HepG2 (cell line): ENCODE measurements around the gene CRLF3. TPM values are rescaled to one million over a fixed set of nuclear protein-coding genes. Genes with fewer than 3 reads are reported as not detected.

Experiments used
- GATAD1 ChIP-seq: IDR thresholded peaks from 2 replicates; pipeline ENCODE4 v1.6.1; 2016; ENCODE audit warnings: missing genetic modification reagents, missing compliant biosample characterization
- HOXA9 ChIP-seq: sonication (generic); formaldehyde crosslinking; IDR thresholded peaks from 2 replicates; pipeline ENCODE4 v1.8.1; 2022; ENCODE audit warnings: missing genetic modification reagents, mild to moderate bottlenecking, moderate library complexity, borderline replicate concordance
- IRF2 ChIP-seq: IDR thresholded peaks from 2 replicates; pipeline ENCODE4 v1.6.1; 2018; ENCODE audit warnings: missing genetic modification reagents, missing compliant biosample characterization
- KAT8 ChIP-seq: IDR thresholded peaks from 2 replicates; pipeline ENCODE4 v1.6.1; 2016; ENCODE audit warnings: missing genetic modification reagents, missing compliant biosample characterization
- LCORL ChIP-seq, 2 experiments: fragments of 450-650 bp in 1 of 2; sonication (generic) in 1 of 2; formaldehyde crosslinking in 1 of 2; IDR thresholded peaks; 2 replicates each; pipeline versions ENCODE4 v1.5.0 to v1.6.1; 2017 to 2020; ENCODE audit warnings: antibody characterized with exemption in 1 of 2, missing genetic modification reagents in 1 of 2
- THYN1 ChIP-seq: sonication (generic); formaldehyde crosslinking; IDR thresholded peaks from 2 replicates; pipeline ENCODE4 v1.8.1; 2023; ENCODE audit warnings: low read depth, mild to moderate bottlenecking, moderate library complexity, missing genetic modification reagents, borderline replicate concordance
- ZMAT3 ChIP-seq: sonication (generic); formaldehyde crosslinking; conservative IDR thresholded peaks from 2 replicates; pipeline ENCODE4 v1.7.0; 2021; ENCODE audit warnings: missing genetic modification reagents
- ZNF264 ChIP-seq: sonication (generic); formaldehyde crosslinking; IDR thresholded peaks from 2 replicates; pipeline ENCODE4 v1.4.0; 2020; ENCODE audit warnings: missing genetic modification reagents
- ZNF546 ChIP-seq: sonication (generic); formaldehyde crosslinking; conservative IDR thresholded peaks from 2 replicates; pipeline ENCODE4 v1.8.1; 2023; ENCODE audit warnings: mild to moderate bottlenecking, missing genetic modification reagents
- ZNF598 ChIP-seq: sonication (generic); formaldehyde crosslinking; IDR thresholded peaks from 2 replicates; pipeline ENCODE4 v1.5.1; 2020; ENCODE audit warnings: mild to moderate bottlenecking, missing genetic modification reagents, borderline replicate concordance
- ZNF773 ChIP-seq: sonication (generic); formaldehyde crosslinking; IDR thresholded peaks from 2 replicates; pipeline ENCODE4 v1.4.0; 2020; ENCODE audit warnings: missing genetic modification reagents, borderline replicate concordance
- ZSCAN29 ChIP-seq: sonication (generic); formaldehyde crosslinking; conservative IDR thresholded peaks from 2 replicates; pipeline ENCODE4 v1.4.0; 2020; ENCODE audit warnings: mild to moderate bottlenecking, missing genetic modification reagents
- polyA plus RNA-seq, 8 experiments: library from polyadenylated mRNA; depleted of rRNA in 3 of 8; stranded (reverse) in 7 of 8; unstranded in 1 of 8; fragments of >200 nt; fragmentation: Illumina TruSeq in 4 of 8; extraction: Trizol in 4 of 8; gene quantifications; 2 replicates each; pipeline versions ENCODE4 v1.2.1 to v1.2.3, GENCODE V29; 2011 to 2016; ENCODE audit warnings: low read depth in 4 of 8, missing spikeins in 1 of 8, mixed read lengths in 1 of 8; ENCODE audit not compliant: insufficient read depth in 1 of 8
- total RNA-seq, 5 experiments: library from RNA; depleted of rRNA; stranded (reverse); fragments of >200 nt; fragmentation: Illumina TruSeq; extraction: Trizol; gene quantifications; 2 replicates each; pipeline ENCODE4 v1.2.3, GENCODE V29; 2016; ENCODE audit warnings: low read depth in 1 of 5
- TF ChIP-seq, protein P1 (sequence below): sonication (generic); formaldehyde crosslinking; IDR thresholded peaks from 2 replicates; pipeline ENCODE4 v1.9.0; 2022; ENCODE audit warnings: missing genetic modification reagents, mild to moderate bottlenecking, borderline replicate concordance
- TF ChIP-seq, protein P2 (sequence below): IDR thresholded peaks from 2 replicates; pipeline ENCODE4 v1.6.1; 2016; ENCODE audit warnings: low read depth, borderline replicate concordance
- TF ChIP-seq, protein P3 (sequence below): sonication (generic); formaldehyde crosslinking; IDR thresholded peaks from 2 replicates; pipeline ENCODE4 v1.5.1; 2020; ENCODE audit warnings: missing genetic modification reagents, mild to moderate bottlenecking, borderline replicate concordance
- TF ChIP-seq, protein P4 (sequence below): sonication (generic); formaldehyde crosslinking; conservative IDR thresholded peaks from 2 replicates; pipeline ENCODE4 v1.4.0; 2020; ENCODE audit warnings: missing genetic modification reagents
- TF ChIP-seq, protein P5 (sequence below): sonication (generic); formaldehyde crosslinking; IDR thresholded peaks from 2 replicates; pipeline ENCODE4 v1.4.0; 2020; ENCODE audit warnings: missing genetic modification reagents
- TF ChIP-seq, protein P6 (sequence below): sonication (generic); formaldehyde crosslinking; IDR thresholded peaks from 2 replicates; pipeline ENCODE4 v1.4.0; 2020; ENCODE audit warnings: mild to moderate bottlenecking, missing genetic modification reagents
- TF ChIP-seq, protein P7 (sequence below): sonication (generic); formaldehyde crosslinking; IDR thresholded peaks from 2 replicates; pipeline ENCODE4 v1.4.0; 2020; ENCODE audit warnings: missing genetic modification reagents; ENCODE audit errors: not compliant biosample characterization
- TF ChIP-seq, protein P8 (sequence below): sonication (generic); formaldehyde crosslinking; IDR thresholded peaks from 2 replicates; pipeline ENCODE4 v1.4.0; 2020; ENCODE audit warnings: mild to moderate bottlenecking, missing genetic modification reagents

The CRLF3 gene
- total and polyA plus RNA-seq, 2 of the 13 experiments (the other 11 are each of a cell fraction or from before 2014, with no cell fraction given), result 6.4 to 9.1 TPM

DNA sequence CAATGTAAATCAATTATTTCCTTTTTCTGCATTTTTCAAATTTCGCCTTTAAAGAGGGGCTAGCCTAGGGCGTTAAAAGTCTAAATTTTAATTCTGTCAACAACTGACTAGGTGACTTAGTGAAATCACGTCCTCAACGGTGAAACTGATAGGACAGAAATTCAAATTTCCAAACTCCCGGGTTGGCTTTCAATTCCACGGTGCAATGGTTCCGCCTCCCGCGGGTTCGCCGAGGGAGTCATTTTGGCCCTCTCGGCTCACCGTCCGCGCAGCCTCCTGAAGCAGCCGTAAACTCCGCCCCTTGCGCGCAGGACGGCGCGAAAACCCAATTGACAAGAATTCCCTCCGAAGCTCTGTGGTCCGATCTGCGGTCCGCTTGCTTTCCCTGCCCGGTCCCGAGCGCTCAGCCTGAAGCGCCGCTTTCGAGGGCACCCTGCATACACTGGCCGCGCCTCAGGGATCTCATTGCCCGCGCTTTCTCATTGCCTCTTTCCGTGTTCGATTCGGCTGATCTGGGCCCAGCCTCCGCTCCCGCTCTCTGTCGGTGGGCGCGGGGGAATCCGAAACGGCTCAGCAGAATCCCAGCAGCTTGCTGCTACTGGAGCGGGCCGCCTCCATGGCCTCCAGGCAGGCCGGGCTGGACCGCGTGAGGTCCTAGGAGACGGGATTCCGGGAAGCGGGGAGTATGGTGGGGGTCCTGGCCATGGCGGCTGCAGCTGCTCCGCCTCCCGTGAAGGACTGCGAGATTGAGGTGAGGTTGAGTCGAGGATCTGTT, 7.4 kb upstream of the CRLF3 start, which contains the start of gene ATAD5 (continued):
- TF ChIP-seq, protein P1, sequence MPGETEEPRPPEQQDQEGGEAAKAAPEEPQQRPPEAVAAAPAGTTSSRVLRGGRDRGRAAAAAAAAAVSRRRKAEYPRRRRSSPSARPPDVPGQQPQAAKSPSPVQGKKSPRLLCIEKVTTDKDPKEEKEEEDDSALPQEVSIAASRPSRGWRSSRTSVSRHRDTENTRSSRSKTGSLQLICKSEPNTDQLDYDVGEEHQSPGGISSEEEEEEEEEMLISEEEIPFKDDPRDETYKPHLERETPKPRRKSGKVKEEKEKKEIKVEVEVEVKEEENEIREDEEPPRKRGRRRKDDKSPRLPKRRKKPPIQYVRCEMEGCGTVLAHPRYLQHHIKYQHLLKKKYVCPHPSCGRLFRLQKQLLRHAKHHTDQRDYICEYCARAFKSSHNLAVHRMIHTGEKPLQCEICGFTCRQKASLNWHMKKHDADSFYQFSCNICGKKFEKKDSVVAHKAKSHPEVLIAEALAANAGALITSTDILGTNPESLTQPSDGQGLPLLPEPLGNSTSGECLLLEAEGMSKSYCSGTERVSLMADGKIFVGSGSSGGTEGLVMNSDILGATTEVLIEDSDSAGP (CRISPR knock-in tag), result peak; percentile 90
- peak; percentile 75; the same call in 1 of the 2 replicates for TF ChIP-seq ZMAT3 (CRISPR knock-in tag)
- TF ChIP-seq HOXA9 (CRISPR knock-in tag), result peak; percentile 83
- peak; percentile 86 for TF ChIP-seq IRF2 (CRISPR knock-in tag)
- TF ChIP-seq ZNF773 (CRISPR knock-in tag), result no peak
- TF ChIP-seq GATAD1, result peak; percentile 99
- TF ChIP-seq, protein P2, sequence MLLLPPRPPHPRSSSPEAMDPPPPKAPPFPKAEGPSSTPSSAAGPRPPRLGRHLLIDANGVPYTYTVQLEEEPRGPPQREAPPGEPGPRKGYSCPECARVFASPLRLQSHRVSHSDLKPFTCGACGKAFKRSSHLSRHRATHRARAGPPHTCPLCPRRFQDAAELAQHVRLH (CRISPR knock-in tag), result peak; percentile 41; the same call in 1 of the 2 replicates
- TF ChIP-seq, protein P3, sequence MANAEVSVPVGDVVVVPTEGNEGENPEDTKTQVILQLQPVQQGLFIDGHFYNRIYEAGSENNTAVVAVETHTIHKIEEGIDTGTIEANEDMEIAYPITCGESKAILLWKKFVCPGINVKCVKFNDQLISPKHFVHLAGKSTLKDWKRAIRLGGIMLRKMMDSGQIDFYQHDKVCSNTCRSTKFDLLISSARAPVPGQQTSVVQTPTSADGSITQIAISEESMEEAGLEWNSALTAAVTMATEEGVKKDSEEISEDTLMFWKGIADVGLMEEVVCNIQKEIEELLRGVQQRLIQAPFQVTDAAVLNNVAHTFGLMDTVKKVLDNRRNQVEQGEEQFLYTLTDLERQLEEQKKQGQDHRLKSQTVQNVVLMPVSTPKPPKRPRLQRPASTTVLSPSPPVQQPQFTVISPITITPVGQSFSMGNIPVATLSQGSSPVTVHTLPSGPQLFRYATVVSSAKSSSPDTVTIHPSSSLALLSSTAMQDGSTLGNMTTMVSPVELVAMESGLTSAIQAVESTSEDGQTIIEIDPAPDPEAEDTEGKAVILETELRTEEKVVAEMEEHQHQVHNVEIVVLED, result peak; percentile 98
- TF ChIP-seq, protein P4, sequence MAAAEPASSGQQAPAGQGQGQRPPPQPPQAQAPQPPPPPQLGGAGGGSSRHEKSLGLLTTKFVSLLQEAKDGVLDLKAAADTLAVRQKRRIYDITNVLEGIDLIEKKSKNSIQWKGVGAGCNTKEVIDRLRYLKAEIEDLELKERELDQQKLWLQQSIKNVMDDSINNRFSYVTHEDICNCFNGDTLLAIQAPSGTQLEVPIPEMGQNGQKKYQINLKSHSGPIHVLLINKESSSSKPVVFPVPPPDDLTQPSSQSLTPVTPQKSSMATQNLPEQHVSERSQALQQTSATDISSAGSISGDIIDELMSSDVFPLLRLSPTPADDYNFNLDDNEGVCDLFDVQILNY, result peak; percentile 99
- TF ChIP-seq ZNF546 (CRISPR knock-in tag), result 0 out of 2 replicates have a peak, but pooled peaks have one; percentile 49
- TF ChIP-seq ZSCAN29 (CRISPR knock-in tag), result 0 out of 2 replicates have a peak, but pooled peaks have one; percentile 64
- TF ChIP-seq KAT8, result peak; percentile 94
- TF ChIP-seq, protein P5, sequence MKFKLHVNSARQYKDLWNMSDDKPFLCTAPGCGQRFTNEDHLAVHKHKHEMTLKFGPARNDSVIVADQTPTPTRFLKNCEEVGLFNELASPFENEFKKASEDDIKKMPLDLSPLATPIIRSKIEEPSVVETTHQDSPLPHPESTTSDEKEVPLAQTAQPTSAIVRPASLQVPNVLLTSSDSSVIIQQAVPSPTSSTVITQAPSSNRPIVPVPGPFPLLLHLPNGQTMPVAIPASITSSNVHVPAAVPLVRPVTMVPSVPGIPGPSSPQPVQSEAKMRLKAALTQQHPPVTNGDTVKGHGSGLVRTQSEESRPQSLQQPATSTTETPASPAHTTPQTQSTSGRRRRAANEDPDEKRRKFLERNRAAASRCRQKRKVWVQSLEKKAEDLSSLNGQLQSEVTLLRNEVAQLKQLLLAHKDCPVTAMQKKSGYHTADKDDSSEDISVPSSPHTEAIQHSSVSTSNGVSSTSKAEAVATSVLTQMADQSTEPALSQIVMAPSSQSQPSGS (CRISPR knock-in tag), result peak; percentile 77
- no peak for TF ChIP-seq THYN1
- TF ChIP-seq, protein P6, sequence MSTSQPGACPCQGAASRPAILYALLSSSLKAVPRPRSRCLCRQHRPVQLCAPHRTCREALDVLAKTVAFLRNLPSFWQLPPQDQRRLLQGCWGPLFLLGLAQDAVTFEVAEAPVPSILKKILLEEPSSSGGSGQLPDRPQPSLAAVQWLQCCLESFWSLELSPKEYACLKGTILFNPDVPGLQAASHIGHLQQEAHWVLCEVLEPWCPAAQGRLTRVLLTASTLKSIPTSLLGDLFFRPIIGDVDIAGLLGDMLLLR, result peak; percentile 74; the same call in 1 of the 2 replicates
- peak; percentile 88; the same call in 1 of the 2 replicates for TF ChIP-seq ZNF598 (CRISPR knock-in tag)
- no peak for TF ChIP-seq ZNF264 (CRISPR knock-in tag)
- TF ChIP-seq, protein P7, sequence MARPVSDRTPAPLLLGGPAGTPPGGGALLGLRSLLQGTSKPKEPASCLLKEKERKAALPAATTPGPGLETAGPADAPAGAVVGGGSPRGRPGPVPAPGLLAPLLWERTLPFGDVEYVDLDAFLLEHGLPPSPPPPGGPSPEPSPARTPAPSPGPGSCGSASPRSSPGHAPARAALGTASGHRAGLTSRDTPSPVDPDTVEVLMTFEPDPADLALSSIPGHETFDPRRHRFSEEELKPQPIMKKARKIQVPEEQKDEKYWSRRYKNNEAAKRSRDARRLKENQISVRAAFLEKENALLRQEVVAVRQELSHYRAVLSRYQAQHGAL (CRISPR knock-in tag), result no peak
- TF ChIP-seq, protein P8, sequence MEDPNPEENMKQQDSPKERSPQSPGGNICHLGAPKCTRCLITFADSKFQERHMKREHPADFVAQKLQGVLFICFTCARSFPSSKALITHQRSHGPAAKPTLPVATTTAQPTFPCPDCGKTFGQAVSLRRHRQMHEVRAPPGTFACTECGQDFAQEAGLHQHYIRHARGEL (CRISPR knock-in tag), result no peak
- no peak for TF ChIP-seq LCORL (IDR thresholded peaks at IDR 0.05)
- peak; percentile 81 for TF ChIP-seq LCORL (CRISPR knock-in tag; IDR thresholded peaks at IDR 0.05)
